KOPT-K1 (cell line): Measurements from ENCODE around the gene EYA2.

Source experiments
- H3K27ac ChIP-seq: fragments of 200-600 bp; sonication (generic); 2 replicates; pipeline ENCODE4 v1.5.1; 2016; ENCODE audit warnings: antibody characterized with exemption, mild to moderate bottlenecking, low read depth, low read length; ENCODE audit not compliant: poor library complexity, severe bottlenecking
- H3K36me3 ChIP-seq: fragments of 200-600 bp; sonication (generic); 2 replicates; pipeline ENCODE4 v1.5.1; 2017; ENCODE audit warnings: antibody characterized with exemption, mild to moderate bottlenecking, low read length, moderate library complexity; ENCODE audit not compliant: insufficient read depth
- H3K9me3 ChIP-seq: fragments of 200-600 bp; sonication (generic); 2 replicates; pipeline ENCODE4 v1.5.1; 2017; ENCODE audit warnings: antibody characterized with exemption, low read length, mild to moderate bottlenecking; ENCODE audit not compliant: insufficient read depth, poor library complexity, severe bottlenecking

EYA2 gene

DNA sequence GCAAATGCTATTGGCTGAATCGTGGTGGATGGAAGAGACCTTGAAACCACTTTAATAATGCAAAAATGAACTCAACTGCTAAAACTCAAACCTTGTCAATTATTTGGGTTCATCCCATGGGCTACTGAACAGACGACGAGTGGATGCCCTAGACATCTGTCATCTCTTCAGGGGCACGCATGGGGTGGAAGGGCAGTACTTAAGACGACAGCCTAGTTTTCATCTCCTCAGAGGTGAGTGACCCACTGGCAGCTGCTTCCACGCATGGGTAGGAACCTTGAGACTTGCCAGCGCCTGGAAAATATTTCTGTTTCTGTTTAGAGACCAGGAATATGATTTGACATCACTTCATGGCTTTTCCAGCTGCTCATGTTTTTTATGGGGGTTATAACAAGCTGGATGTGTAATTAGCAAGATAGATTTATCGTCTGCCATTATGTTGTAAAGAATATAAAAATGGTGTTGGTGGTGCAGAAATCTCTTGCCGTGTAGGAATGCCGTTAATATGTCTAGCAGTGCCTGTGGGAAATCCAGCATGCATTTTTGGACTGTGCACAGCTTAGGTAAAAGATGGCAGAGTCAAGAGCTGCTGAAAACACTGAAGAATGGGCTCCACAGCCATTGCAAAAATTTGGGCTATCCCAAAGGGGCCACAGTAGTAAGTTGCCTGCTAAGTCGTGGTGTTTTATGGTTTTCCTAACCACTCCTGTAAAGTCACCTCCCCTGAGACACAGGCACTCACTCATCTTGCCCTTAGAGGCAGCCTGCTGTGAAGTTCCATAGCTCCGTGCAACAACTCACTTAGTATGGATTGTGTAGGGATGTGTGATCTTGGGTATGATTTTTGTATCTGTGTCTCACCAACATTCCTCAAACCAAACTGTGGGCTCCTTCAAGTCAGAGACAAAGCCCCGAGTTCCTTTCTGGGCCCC is 203.3 kb downstream of the EYA2 start:
- Histone ChIP-seq H3K27ac (no peak overlapping the region), H3K36me3 (no peaks in the 10 kb centered on the region), H3K9me3 (peaks cover 22% of the 10 kb centered on the region)

DNA sequence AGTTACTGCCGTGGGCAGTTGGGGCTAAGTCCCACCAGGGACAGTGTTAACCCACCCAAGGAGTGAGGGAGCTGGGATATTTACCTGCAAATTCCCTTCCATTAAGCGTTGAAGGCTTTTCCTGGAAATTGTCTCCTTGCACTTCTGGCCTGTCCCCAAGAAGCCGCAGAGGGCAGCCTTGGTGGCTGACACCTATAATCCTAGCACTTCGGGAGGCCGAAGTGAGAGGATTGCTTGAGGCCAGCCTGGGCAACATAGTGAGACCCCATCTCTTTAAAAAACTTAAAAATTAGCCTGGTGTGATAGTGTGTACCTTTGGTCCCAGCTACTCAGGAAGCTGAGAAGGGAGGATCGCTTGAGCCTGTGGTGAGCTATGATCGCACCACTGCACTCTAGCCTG is 204.4 kb downstream of the EYA2 start:
- Histone ChIP-seq H3K27ac (no peak overlapping the region), H3K36me3 (no peaks in the 10 kb centered on the region), H3K9me3 (peaks cover 26% of the 10 kb centered on the region)

DNA sequence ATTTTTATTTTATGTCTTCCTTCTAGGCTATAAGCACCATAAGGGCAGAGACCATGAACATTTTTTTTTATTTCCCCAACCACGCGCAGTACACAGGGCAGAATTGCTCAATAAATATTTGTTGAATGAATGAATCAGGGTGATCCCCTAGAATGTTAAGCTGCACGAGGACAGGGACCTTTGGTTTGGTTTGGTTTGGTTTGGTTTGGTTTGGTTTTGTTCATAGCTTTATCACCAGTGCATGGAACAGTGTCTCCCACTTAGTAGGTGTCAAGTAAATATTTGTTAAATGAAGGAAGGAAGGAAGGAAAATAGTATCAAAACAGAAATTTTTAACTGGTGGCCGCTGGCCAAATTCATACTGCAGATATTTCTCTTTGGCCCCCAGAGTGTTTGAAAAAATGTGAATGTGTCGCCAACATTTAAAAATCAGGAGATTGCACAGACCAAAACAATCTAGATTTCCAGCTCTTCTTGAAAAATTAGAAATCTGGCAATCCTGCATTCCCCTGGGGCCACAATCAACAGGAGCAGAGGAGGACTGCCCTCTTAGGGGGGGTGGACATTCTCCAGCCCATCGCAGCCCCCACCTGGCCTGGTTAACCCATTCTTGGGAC is 205.3 kb downstream of the EYA2 start:
- Histone ChIP-seq H3K27ac (no peak overlapping the region), H3K36me3 (no peaks in the 10 kb centered on the region), H3K9me3 (peaks cover 21% of the 10 kb centered on the region)

DNA sequence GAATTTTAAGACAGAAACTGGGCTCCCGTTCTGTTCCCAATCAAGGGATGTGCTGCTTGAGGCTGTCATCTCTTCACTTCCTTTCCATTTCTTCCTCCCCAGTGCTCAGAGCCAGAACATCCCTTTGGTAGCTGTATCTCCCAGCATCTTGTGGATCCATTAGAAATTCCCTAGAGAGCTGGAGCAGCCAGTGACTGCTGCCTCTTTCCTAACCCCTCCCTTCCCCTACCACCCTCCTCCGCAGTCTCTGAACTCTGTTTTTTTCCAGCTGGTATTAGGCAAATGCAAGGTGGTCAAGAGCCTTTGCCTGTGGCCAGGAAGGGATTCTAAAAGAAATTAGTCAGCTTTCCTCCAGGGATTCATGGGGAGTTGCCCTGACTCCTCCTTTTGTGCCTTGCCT is 208.0 kb downstream of the EYA2 start:
- Histone ChIP-seq H3K27ac (no peak overlapping the region), H3K9me3 (peaks cover 18% of the 10 kb centered on the region), H3K36me3 (no peaks in the 10 kb centered on the region)

DNA sequence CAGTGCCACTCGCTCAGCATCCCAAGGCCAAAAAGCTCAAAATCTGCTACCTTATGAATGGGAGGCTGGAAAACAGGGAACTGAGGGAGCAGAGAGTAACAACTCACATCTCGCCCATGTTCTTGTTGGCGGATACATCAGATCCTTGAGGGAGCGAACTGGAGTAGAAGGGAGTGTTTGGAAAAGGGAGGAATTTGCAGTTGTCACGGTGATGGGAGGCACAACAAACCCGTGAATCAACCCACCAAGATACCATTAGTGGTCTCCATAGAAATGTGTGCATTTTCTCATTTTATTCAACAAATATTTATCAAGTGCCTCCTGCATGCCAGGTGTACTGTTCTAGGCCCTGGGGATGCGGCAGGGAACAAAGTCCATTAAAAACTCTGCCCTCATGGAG is 212.1 kb downstream of the EYA2 start:
- H3K36me3 ChIP-seq = no peaks in the 10 kb centered on the region
- peaks cover 33% of the 10 kb centered on the region for H3K9me3 ChIP-seq
- no peak overlapping the region for H3K27ac ChIP-seq

DNA sequence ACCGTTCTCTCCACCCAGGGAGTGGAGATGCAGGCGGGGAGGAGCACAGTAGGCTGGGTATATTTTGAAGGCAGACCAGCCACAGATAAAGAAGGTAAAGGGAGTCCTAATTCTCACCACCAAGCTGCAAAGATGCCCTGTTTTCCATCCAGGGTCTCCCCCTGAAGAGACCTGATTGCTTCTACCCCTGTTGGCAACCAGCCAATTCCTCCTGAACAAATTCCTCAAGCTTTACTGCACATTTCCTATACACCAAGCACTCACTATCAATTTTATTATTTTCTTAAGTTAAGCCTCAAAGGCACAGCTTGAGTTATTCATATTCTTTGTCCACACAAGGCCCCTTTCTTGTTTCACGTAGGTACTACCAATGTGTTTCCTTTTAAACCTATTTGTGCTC is 214.4 kb downstream of the EYA2 start:
- Histone ChIP-seq H3K9me3 (peaks cover 36% of the 10 kb centered on the region), H3K27ac (no peak overlapping the region), H3K36me3 (no peaks in the 10 kb centered on the region)

DNA sequence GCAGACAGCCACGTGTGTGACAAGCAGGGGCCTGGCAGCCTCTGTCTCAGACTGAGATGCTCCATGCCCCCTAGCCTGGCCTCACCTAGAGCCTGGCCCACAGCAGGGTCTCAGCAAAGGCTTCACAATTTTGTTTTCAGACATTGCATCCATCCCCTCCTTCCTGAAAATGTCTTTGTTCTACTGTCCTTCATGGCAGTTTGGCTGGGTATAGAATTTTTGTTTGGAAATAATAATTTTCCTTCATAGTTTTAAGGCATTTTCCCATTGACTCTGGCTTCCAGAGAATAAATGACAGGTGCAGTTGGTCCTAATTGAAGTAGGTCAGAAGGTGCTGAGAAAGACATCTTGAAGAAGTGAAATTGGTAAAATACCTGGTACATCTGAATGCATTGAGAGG is 216.2 kb downstream of the EYA2 start:
- Histone ChIP-seq H3K27ac (no peak overlapping the region), H3K36me3 (no peaks in the 10 kb centered on the region), H3K9me3 (peaks cover 33% of the 10 kb centered on the region)

DNA sequence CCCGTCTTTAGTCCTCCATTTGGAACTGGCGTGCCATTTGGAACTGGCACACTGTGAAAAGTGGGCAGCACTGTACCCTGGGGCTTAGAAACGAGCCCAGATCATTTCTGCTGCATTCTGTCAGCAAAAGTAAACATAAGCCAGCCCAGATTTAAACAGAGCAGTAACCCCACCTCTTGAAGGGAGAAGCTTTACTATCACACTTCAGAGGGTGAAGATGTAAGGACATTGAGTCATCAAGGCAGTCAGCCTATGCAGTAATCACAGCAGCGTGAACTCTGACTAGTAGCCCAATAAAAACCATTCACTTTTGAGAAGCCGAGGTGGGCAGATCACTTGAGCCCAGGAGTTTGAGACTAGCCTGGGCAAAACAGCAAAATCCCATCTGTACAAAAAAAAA is 216.9 kb downstream of the EYA2 start:
- Histone ChIP-seq H3K27ac (no peak overlapping the region), H3K9me3 (peaks cover 29% of the 10 kb centered on the region), H3K36me3 (no peaks in the 10 kb centered on the region)

DNA sequence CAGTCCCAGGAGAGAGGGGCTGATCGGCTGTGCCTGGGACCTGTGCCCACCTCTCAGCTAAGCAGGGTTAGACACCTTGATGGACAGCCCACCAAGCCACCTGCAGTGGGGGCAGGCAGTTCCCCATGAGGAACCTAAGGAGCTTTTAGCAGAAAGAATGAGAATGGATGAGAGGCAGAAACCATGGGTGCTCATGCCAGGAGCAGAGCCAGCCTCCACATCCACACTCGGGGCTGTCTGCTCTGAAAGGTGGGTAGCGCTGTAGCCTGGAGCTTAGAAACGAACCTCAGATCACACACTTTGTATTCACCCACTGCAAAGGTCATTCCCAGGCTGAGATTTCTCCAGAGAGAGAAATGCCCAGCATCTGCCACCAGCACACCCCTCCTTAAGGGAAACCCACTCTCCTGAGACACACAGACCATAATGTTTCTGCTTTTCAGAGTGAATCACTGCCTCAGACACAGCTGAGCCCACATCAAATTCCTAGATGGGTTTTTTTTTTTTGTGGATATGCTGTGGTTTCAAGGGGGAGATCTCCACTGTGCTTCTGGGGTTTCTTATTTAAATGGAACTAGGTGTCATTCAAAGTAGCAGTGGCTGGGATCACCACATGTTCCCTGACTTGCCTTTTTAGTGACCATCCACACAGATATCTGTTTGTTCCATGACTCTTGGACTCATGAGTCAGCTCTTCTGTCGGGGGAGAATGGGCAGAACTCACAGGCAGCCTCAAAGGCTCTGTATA is 218.9 kb downstream of the EYA2 start:
- Histone ChIP-seq H3K36me3 (no peaks in the 10 kb centered on the region), H3K27ac (no peak overlapping the region), H3K9me3 (peaks cover 29% of the 10 kb centered on the region)

DNA sequence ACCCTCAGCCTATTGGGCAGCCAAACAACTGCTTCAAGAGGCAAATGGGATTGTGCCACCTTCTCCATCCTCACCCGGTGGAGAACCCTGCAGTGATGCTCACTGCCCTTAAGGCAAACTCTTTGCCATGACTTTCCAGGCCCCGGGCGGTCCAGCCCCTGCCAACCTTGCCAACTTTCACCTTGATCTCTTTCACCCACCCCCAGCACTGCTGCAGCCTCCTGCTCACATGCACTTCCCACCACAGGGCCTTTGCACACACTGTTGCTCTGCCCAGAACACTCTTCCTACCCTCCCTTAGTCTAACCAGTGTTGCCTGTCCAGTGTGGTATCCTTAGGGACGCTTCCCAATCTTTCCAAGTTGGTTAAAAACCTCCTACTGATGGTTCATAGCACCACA is 221.1 kb downstream of the EYA2 start:
- H3K9me3 ChIP-seq = peaks cover 17% of the 10 kb centered on the region
- H3K36me3 ChIP-seq = no peaks in the 10 kb centered on the region
- H3K27ac ChIP-seq = no peak overlapping the region

DNA sequence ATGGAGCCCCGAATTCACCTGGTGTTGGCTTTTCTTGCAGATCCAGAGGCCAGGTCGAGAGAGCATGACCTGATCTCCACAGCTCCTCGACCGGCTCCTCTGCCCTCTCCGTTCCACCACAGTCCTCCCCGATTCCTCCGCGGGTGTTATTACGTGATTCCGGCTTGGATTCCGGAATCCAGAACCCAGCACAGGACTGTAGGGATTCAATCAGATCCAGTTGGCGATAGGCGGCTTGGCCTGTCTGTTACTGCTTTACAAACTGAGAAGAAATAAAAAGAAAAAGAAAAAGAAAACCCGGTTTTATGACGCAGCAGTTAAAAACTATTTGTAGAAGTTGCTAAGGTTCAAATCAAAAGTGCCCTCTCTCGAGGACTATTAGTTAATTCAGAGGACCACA is 222.7 kb downstream of the EYA2 start:
- Histone ChIP-seq H3K27ac (no peak overlapping the region), H3K36me3 (no peaks in the 10 kb centered on the region), H3K9me3 (peaks cover under 1% of the 10 kb centered on the region)

DNA sequence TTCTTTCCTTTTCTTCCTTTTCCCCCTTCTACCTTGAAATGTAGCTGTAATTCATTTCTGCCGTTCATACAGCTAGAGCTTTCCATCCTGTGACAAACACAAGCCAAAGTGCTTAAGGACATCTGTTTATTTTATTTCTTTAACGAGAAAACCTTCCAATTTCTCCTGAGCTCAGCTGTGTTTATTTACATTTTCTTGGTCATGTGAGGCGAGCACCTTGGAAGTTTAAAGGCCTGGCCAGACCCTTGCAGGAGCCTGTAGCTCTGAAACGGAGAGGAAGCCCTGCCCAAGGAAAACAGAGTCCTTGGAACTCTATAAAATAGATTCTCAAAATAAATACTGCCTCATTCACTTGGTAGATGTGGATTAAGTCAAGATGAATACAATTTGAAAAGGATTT is 223.1 kb downstream of the EYA2 start:
- no peak overlapping the region for H3K27ac ChIP-seq
- H3K36me3 ChIP-seq = no peaks in the 10 kb centered on the region
- H3K9me3 ChIP-seq = no peaks in the 10 kb centered on the region

DNA sequence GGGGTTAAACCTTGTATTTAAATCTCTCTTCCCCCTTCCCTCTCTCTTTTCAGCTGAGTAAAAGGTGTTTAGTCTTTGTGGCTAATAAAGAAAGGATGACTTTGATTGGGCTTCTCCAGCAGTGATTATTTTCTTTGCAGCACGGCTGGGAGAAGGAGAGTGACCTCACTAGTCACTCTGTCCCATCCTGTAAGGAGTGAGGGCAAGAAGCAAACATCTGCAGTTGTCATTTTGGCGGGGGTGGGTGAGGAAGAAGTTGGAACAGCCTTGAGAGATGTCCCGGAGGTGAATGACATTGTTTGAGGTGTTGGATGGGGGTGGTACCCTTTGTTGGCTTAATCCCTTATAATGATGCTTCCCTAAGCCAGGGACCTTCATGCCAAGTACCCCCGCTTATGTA is 223.6 kb downstream of the EYA2 start:
- no peaks in the 10 kb centered on the region for H3K36me3 ChIP-seq
- H3K27ac ChIP-seq = no peak overlapping the region
- H3K9me3 ChIP-seq = no peaks in the 10 kb centered on the region

DNA sequence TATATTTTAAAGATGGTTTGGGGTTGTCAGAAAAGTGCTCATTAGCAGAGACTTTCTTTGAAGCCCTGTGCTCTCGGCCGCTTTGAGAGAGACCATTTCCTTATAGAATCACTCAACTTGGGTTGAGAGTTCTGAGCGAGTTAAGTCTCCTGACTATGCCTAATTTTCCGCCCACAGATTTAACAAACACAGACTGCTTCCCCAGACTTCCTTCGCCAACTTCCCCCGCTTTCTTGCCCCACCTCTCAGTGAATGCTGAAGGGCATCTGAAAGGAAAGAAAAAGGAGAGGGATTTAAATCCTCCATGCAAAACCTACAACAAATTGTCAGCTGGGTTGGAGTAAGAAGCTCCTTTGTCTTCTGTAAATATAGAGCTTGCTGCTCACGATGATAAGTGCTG is 224.0 kb downstream of the EYA2 start:
- no peak overlapping the region for H3K27ac ChIP-seq
- H3K36me3 ChIP-seq = no peaks in the 10 kb centered on the region
- H3K9me3 ChIP-seq = no peaks in the 10 kb centered on the region

DNA sequence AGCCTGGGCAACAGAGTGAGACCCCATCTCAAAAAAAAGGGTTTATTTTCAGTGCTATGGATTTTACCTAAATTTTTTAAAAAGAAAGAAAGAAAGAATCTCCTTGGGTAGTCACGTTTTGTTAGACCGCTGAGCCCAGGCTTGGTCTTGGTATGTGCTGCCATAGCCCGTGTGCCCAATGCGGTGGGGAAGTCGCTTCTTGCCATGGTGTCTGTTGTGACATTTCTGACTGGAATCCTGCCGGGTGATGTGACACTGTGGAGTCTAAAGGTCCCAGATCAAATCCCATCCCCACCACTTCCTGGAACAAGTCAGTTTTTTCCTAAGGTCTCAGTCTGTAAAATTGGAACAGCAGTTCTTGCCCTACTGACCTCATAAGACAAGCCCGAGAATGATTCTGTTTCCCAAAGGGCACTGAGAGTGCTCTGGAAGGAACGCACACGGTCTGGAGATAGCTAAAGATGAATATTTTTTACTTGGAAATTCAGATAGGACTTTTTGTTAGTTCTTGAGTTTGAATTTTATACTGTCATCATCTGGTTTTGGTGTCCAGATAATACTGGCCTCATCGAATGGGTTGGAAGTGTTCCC is 225.8 kb downstream of the EYA2 start:
- no peaks in the 10 kb centered on the region for H3K9me3 ChIP-seq
- no peaks in the 10 kb centered on the region for H3K36me3 ChIP-seq
- no peak overlapping the region for H3K27ac ChIP-seq
